GM12872 (cell line): ENCODE measurements around the gene PNCK.

ENCODE experiments used
- TF ChIP-seq, protein P1 (sequence below): IDR thresholded peaks from 3 replicates; pipeline ENCODE4 v1.5.1; 2011; ENCODE audit warnings: low read depth, mild to moderate bottlenecking, low read length, moderate library complexity; ENCODE audit not compliant: insufficient read depth

The PNCK gene

GRCh38 chrX:153686711-153687110 is 13.1 kb upstream of the PNCK start:
- TF ChIP-seq, protein P1, sequence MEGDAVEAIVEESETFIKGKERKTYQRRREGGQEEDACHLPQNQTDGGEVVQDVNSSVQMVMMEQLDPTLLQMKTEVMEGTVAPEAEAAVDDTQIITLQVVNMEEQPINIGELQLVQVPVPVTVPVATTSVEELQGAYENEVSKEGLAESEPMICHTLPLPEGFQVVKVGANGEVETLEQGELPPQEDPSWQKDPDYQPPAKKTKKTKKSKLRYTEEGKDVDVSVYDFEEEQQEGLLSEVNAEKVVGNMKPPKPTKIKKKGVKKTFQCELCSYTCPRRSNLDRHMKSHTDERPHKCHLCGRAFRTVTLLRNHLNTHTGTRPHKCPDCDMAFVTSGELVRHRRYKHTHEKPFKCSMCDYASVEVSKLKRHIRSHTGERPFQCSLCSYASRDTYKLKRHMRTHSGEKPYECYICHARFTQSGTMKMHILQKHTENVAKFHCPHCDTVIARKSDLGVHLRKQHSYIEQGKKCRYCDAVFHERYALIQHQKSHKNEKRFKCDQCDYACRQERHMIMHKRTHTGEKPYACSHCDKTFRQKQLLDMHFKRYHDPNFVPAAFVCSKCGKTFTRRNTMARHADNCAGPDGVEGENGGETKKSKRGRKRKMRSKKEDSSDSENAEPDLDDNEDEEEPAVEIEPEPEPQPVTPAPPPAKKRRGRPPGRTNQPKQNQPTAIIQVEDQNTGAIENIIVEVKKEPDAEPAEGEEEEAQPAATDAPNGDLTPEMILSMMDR = no peak

DNA sequence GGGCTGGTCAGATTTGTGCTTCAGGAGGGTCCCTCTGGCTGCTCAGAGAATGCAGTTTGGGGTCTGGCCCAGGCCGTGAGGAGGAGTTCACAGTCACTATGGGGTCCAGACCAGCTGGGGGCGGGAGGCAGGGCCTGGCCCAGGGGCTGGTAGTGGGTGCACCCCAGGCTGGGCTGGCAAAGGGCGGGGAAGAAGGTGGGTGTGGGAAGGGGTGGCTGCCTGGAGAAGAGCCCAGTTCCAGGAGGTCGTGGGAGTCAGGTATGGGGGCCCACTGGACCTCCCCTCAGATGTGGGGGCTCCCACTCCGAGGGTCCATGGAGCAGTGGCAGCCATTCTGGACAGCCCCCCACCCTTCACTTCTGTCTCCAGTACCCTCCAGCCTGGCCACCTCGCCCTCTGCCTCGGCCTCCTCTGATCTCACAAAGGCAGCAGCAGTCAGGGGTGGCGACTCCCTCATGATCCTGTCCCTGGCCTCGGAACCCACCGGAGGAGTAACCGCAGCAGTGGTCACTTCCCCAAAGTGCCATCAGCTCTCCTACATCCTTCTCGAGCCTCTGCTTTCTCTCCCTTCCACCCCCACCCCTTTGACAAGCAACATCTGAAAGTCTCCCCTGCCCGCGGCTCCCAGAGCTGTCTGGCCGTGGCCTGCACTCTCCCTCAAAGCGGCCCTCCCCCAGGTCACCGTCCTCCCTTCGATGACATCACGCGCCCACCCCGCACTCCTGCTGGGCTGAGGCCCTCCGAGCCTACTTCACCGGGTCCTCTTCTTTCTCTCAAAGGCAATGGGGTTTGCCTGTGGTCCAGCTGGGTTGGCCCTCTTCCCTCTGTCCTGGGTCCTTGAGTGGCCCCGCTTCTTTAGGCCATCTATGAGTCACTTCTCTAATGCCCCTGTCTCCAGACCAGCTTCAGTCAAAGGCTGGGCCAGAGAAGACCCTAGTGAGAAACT is 12.4 kb upstream of the PNCK start:
- TF ChIP-seq, protein P1 = no peak

GRCh38 chrX:153685156-153685536 is 11.5 kb upstream of the PNCK start:
- TF ChIP-seq, protein P1 = no peak

DNA sequence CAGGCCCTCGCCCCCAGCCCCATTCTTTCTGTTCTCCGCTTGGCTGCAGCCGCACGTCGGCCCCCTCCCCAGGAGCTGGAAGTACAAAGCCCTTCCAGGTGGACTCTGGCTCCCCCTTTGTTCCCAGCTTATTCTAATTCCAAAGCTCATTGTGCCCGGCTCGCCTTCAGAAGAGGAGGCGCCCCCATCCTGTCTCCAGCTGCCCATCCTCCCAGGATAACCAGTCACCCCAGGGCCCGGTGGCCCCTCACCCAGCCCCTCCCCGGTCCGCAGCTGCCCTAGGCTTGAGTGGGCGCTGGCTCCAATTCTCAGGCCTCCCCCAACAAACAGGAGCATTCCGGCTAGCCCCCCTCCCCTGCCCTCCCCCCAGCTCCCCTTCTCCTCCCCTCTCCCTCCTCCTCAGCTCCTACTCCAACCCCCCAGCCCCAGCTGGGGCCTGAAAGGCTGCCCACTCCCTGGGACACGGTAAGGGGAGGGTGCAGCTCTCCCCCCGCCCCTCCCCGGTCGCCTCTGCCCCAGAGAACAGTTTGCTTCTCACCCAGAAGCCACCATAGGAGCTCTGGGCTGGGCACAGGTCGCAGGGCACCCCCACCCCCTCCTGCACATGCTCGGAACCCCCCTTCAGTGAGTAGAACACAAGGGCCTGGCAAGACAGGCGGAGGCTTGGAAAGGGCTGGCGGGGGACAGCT is 11.0 kb upstream of the PNCK start:
- TF ChIP-seq, protein P1 = no peak

DNA sequence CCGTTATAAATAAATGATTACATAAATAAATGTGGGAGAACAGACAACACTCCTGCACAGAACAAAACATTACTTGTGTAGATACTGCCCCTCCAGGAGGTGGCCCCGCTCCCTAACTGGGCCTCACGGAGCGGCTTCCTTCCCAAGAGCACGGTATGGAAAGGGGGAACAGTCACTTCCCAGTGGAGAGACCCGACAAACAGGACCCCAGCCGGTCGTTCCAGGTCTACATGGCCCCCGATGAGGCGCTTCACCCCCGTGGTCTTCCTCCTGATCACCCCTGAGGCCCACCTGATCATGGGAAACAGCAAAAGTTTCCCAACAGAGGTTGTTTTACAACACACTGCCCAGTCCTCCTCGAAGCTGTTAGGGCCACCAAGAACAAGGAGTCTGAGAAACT is 7.6 kb upstream of the PNCK start:
- TF ChIP-seq, protein P1 = no peak

GRCh38 chrX:153674219-153674851 is 722 bp upstream of the PNCK start:
- TF ChIP-seq, protein P1 = no peak

DNA sequence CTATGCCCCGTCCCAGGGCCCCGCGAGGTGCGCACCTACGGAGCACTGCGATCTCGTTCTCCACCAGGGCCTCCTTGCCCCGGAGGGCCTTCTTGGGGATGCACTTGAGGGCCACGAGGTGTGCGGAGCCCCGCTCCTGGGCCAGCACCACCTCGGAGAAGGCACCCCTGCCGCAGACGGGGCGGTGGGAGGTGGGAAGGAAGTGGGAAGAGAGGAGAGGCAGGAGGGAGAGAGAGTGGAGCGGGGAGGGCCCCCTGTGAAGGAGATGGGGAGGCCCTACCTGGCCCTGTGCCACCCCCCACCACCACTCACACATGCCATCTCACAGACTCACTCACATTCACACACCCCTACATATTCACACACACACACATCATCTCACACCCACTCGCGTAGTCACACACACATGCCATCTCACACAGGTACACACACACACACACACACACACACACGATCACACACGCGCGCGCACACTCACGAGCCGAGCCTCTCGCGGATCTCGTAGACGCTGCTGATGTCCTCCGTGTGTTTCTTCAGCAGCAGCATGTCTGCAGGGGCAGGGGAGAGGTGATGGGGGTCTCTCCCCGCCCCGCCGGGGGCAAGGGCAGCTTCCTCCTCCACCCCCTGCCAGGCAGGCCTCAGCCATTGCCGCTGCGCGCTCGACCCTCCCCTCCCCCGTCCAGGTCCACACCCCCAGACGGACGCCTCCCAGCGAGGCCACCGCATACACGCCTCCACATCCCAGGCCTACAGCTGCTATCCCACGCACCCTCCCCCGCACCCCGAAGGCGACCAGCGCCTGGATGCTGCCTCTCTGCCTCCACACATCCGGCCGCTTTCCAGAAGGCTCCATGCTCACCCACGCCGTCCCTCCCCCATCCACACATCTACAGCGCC is 834 bp downstream of the PNCK start:
- TF ChIP-seq, protein P1 = no peak
